Measurements from ENCODE around the gene TREX2. TPM values are rescaled to one million over a fixed set of nuclear protein-coding genes. Genes with fewer than 3 reads are reported as not detected.

Gene TREX2
- total and polyA plus RNA-seq, 7 experiments from 2014 or later, result 0.25 to 5.5 (median 2.8) TPM

DNA sequence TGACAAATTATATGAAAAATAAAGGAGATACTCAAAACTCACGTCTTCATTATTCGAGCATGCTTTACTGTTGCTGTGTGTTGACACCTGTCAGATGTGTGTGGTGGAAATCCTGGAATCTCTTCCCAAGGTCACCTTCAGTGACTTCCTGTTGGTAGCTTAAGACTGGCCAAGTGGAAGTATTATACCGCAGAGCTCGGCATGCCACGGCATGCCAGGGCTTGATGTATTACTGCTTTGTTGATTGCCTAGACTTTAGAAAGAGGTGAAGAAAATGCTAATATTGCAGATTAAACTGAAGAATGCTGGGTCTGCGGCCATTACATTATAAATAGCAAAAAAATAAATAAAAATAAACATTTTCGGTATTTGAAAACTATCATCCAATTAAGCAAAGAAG lies 4.6 kb downstream of the TREX2 start:
- ATAC-seq (no peak), DNase-seq (no peak)
- Histone ChIP-seq H3K36me3 (ENCODE audit: control insufficient read depth in 2 of 3, insufficient read depth in 3 of 3, low read length in 3 of 3) (no peaks in the 10 kb centered on the region), H3K27ac (ENCODE audit: low read depth, low read length) (no peak overlapping the region), H3K4me1 (ENCODE audit: control insufficient read depth in 2 of 2, insufficient read depth in 2 of 2, low read length in 2 of 2) (no peaks in the 10 kb centered on the region), H3K9me3 (ENCODE audit: control insufficient read depth in 2 of 3, low read length in 3 of 3) (no peaks in the 10 kb centered on the region), H3K4me3 (ENCODE audit: low read length) (no peak overlapping the region), H3K27me3 (ENCODE audit: control insufficient read depth in 2 of 2, insufficient read depth in 2 of 2, low read length in 2 of 2) (no peaks in the 10 kb centered on the region)
- intact Hi-C loops (cut with micrococcal nuclease), result no loop called here
- H3K27ac Mint-ChIP-seq, result no peak overlapping the region
- ChIA-PET CTCF (no interaction called here), POLR2A (interaction anchor here (0.6 kb wide), 1 partner anchor 146 kb away, joined by 3 read pairs; no protein-coding TSS in a partner anchor)
- no peak overlapping the region for H3K4me3 Mint-ChIP-seq
- H3K36me3 Mint-ChIP-seq, result no peaks in the 10 kb centered on the region
- peaks cover 0 to 2% (median 0%) of the 10 kb centered on the region in 5 donors for H3K27me3 Mint-ChIP-seq
- no peaks in the 10 kb centered on the region for H3K4me1 Mint-ChIP-seq
- H3K9me3 Mint-ChIP-seq, result peaks cover 0 to 5% (median 0%) of the 10 kb centered on the region in 11 donors

DNA sequence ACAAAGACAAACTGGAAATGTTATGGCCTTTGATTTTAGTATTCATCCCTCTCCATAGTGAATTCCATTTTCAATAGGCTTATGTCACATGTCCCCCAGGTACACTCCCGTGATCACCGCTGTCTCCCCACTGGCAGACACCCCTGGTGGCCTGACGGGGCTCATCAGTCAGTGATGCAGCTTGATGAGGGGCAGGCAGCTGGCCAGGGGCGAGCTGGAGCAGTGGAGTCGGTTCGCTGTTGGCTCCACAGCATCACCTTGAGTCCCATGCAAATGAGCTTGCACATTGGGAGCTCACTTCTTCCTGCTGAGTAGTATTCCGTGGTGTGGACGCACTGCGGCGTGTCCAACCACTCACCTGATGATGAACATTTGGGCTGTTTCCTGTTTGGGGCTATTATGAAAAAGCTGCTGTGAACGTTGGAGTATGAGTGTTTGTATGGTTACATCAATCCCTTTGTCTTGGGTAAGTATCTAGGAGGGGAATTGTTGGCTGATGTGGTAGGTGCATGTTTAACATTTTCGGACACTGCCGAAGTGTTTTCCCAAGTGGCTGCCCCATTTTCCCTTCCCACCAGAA lies 5.2 kb downstream of the TREX2 start:
- H3K27me3 Mint-ChIP-seq, result peaks cover 0 to 2% (median 0%) of the 10 kb centered on the region in 5 donors
- no peak overlapping the region for H3K4me3 Mint-ChIP-seq

DNA sequence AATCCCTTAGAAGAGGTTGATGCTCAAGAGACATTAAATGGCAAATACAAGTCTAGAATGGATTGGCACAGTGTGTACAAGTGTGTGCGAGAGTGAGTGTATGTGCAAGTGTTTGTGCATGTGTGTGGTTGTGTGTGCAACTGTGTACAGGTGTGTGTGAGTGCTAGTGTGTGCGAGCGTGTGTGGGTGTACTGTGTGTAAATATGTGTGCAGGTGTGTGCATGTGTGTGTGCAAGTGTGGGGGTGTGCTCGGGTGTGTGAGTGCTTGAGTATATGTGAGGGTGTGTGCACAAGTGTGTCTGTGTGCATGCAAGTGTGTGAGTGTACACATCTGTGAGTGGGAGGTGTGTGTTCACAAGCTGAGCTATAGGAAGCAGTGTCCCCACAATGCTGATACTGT lies 5.9 kb downstream of the TREX2 start:
- Mint-ChIP-seq H3K36me3 (no peaks in the 10 kb centered on the region), H3K9me3 (peaks cover 0 to 5% (median 0%) of the 10 kb centered on the region in 11 donors), H3K4me1 (no peaks in the 10 kb centered on the region), H3K27ac (peak overlapping the region in 1 of 9 donors; percentile 26), H3K27me3 (peaks cover 0 to 2% (median 0%) of the 10 kb centered on the region in 5 donors), H3K4me3 (no peak overlapping the region)
- Histone ChIP-seq H3K36me3 (ENCODE audit: control insufficient read depth in 2 of 3, insufficient read depth in 3 of 3, low read length in 3 of 3) (no peaks in the 10 kb centered on the region), H3K4me1 (ENCODE audit: control insufficient read depth in 2 of 2, insufficient read depth in 2 of 2, low read length in 2 of 2) (no peaks in the 10 kb centered on the region), H3K4me3 (ENCODE audit: low read length) (no peak overlapping the region), H3K27ac (ENCODE audit: low read depth, low read length) (no peak overlapping the region), H3K9me3 (ENCODE audit: control insufficient read depth in 2 of 3, low read length in 3 of 3) (no peaks in the 10 kb centered on the region), H3K27me3 (ENCODE audit: control insufficient read depth in 2 of 2, insufficient read depth in 2 of 2, low read length in 2 of 2) (no peaks in the 10 kb centered on the region)
- no peak for DNase-seq
- intact Hi-C loops (cut with micrococcal nuclease), result no loop called here
- no peak for ATAC-seq
- ChIA-PET CTCF (interaction anchor here (0.6 kb wide), 1 partner anchor 1100 kb away, joined by 7 read pairs; no protein-coding TSS in a partner anchor), POLR2A (no interaction called here)

More for the DNA sequence above, 5.2 kb downstream of the TREX2 start:
- ChIA-PET CTCF (no interaction called here), POLR2A (no interaction called here)
- no peak overlapping the region for H3K27ac ChIP-seq (ENCODE audit: low read depth, low read length)
- intact Hi-C loops (cut with micrococcal nuclease), result no loop called here
- H3K27me3 ChIP-seq (ENCODE audit: control insufficient read depth in 2 of 2, insufficient read depth in 2 of 2, low read length in 2 of 2), result no peaks in the 10 kb centered on the region
- H3K36me3 Mint-ChIP-seq, result no peaks in the 10 kb centered on the region
- DNase-seq (no peak), ATAC-seq (no peak)
- H3K4me1 ChIP-seq (ENCODE audit: control insufficient read depth in 2 of 2, insufficient read depth in 2 of 2, low read length in 2 of 2), result no peaks in the 10 kb centered on the region
- H3K36me3 ChIP-seq (ENCODE audit: control insufficient read depth in 2 of 3, insufficient read depth in 3 of 3, low read length in 3 of 3), result no peaks in the 10 kb centered on the region
- H3K4me1 Mint-ChIP-seq, result no peaks in the 10 kb centered on the region
- H3K9me3 Mint-ChIP-seq, result peaks cover 0 to 5% (median 0%) of the 10 kb centered on the region in 11 donors
- H3K4me3 ChIP-seq (ENCODE audit: low read length), result no peak overlapping the region
- H3K9me3 ChIP-seq (ENCODE audit: control insufficient read depth in 2 of 3, low read length in 3 of 3), result no peaks in the 10 kb centered on the region
- no peak overlapping the region for H3K27ac Mint-ChIP-seq

- Histone ChIP-seq H3K27me3 (ENCODE audit: control insufficient read depth in 2 of 2, insufficient read depth in 2 of 2, low read length in 2 of 2) (no peaks in the 10 kb centered on the region), H3K4me3 (ENCODE audit: low read length) (no peak overlapping the region), H3K36me3 (ENCODE audit: control insufficient read depth in 2 of 3, insufficient read depth in 3 of 3, low read length in 3 of 3) (no peaks in the 10 kb centered on the region), H3K9me3 (ENCODE audit: control insufficient read depth in 2 of 3, low read length in 3 of 3) (no peaks in the 10 kb centered on the region), H3K27ac (ENCODE audit: low read depth, low read length) (no peak overlapping the region), H3K4me1 (ENCODE audit: control insufficient read depth in 2 of 2, insufficient read depth in 2 of 2, low read length in 2 of 2) (no peaks in the 10 kb centered on the region)
- DNase-seq, result no peak
- intact Hi-C loops (cut with micrococcal nuclease), result no loop called here
- ChIA-PET CTCF (no interaction called here), POLR2A (no interaction called here)
- Mint-ChIP-seq H3K36me3 (no peaks in the 10 kb centered on the region), H3K4me1 (no peaks in the 10 kb centered on the region), H3K4me3 (no peak overlapping the region), H3K9me3 (peaks cover 0 to 5% (median 0%) of the 10 kb centered on the region in 11 donors), H3K27me3 (peaks cover 0 to 2% (median 0%) of the 10 kb centered on the region in 5 donors), H3K27ac (no peak overlapping the region)
- no peak for ATAC-seq
Measured at GRCh38 chrX:153438532-153438931, 7.3 kb downstream of the TREX2 start.

GRCh38 chrX:153435845-153436244 lies 10.0 kb downstream of the TREX2 start:
- Mint-ChIP-seq H3K36me3 (no peaks in the 10 kb centered on the region), H3K27me3 (peaks cover 0 to 4% (median 0%) of the 10 kb centered on the region in 5 donors), H3K4me3 (no peak overlapping the region), H3K27ac (peak overlapping the region in 1 of 9 donors; percentile 62), H3K4me1 (no peaks in the 10 kb centered on the region), H3K9me3 (peaks cover 0 to 9% (median 0%) of the 10 kb centered on the region in 11 donors)
- Histone ChIP-seq H3K4me3 (ENCODE audit: low read length) (no peak overlapping the region), H3K27me3 (ENCODE audit: control insufficient read depth in 2 of 2, insufficient read depth in 2 of 2, low read length in 2 of 2) (no peaks in the 10 kb centered on the region), H3K9me3 (ENCODE audit: control insufficient read depth in 2 of 3, low read length in 3 of 3) (no peaks in the 10 kb centered on the region), H3K27ac (ENCODE audit: low read depth, low read length) (no peak overlapping the region), H3K4me1 (ENCODE audit: control insufficient read depth in 2 of 2, insufficient read depth in 2 of 2, low read length in 2 of 2) (no peaks in the 10 kb centered on the region), H3K36me3 (ENCODE audit: control insufficient read depth in 2 of 3, insufficient read depth in 3 of 3, low read length in 3 of 3) (no peaks in the 10 kb centered on the region)
- ChIA-PET POLR2A (no interaction called here), CTCF (no interaction called here)
- DNase-seq, result no peak
- intact Hi-C loops (cut with micrococcal nuclease), result no loop called here
- no peak for ATAC-seq

- ChIA-PET POLR2A (no interaction called here), CTCF (no interaction called here)
- no peak overlapping the region for H3K27ac Mint-ChIP-seq
- no peaks in the 10 kb centered on the region for H3K4me1 Mint-ChIP-seq
- Histone ChIP-seq H3K4me1 (ENCODE audit: control insufficient read depth in 2 of 2, insufficient read depth in 2 of 2, low read length in 2 of 2) (no peaks in the 10 kb centered on the region), H3K4me3 (ENCODE audit: low read length) (no peak overlapping the region), H3K27me3 (ENCODE audit: control insufficient read depth in 2 of 2, insufficient read depth in 2 of 2, low read length in 2 of 2) (no peaks in the 10 kb centered on the region), H3K27ac (ENCODE audit: low read depth, low read length) (no peak overlapping the region), H3K9me3 (ENCODE audit: control insufficient read depth in 2 of 3, low read length in 3 of 3) (no peaks in the 10 kb centered on the region), H3K36me3 (ENCODE audit: control insufficient read depth in 2 of 3, insufficient read depth in 3 of 3, low read length in 3 of 3) (no peaks in the 10 kb centered on the region)
- intact Hi-C loops (cut with micrococcal nuclease), result no loop called here
- H3K4me3 Mint-ChIP-seq, result no peak overlapping the region
- no peak for DNase-seq
- peaks cover 0 to 12% (median 2%) of the 10 kb centered on the region in 11 donors for H3K9me3 Mint-ChIP-seq
- ATAC-seq, result no peak
- H3K36me3 Mint-ChIP-seq, result peaks cover 0 to 5% (median 0%) of the 10 kb centered on the region in 5 donors
- peaks cover 0 to 10% (median 2%) of the 10 kb centered on the region in 5 donors for H3K27me3 Mint-ChIP-seq
Measured at GRCh38 chrX:153434801-153435200, 11.1 kb downstream of the TREX2 start.

DNA sequence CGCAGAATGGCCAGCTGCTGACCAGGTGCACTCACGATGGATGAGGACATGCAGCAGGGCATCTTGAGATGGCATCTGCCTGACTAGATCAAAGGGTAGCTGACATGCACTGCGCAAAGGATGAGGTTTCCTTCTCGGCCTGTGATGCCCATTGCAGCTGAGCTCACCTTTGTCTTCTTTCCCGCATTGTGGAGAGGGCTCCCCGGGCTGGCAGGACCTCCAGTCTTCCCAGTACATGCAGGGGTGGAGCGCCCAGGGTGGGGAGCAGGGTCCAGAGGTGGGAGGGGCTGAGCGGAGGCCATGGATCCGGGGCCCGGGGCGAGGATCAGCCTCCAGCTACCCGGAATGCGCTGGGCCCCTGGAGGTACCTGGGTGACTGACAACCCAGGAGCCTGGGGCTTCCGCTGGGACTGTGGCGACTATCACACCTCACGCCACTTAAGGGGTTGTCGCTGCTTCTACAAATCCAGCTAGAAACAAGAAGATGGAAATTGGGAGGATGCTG lies 12.0 kb downstream of the TREX2 start:
- Mint-ChIP-seq H3K27me3 (peaks cover 0 to 10% (median 2%) of the 10 kb centered on the region in 5 donors), H3K27ac (no peak overlapping the region), H3K9me3 (peaks cover 0 to 12% (median 2%) of the 10 kb centered on the region in 11 donors), H3K36me3 (peaks cover 0 to 5% (median 0%) of the 10 kb centered on the region in 5 donors), H3K4me1 (no peaks in the 10 kb centered on the region), H3K4me3 (no peak overlapping the region)
- ChIA-PET POLR2A (no interaction called here), CTCF (no interaction called here)
- Histone ChIP-seq H3K36me3 (ENCODE audit: control insufficient read depth in 2 of 3, insufficient read depth in 3 of 3, low read length in 3 of 3) (no peaks in the 10 kb centered on the region), H3K4me1 (ENCODE audit: control insufficient read depth in 2 of 2, insufficient read depth in 2 of 2, low read length in 2 of 2) (no peaks in the 10 kb centered on the region), H3K9me3 (ENCODE audit: control insufficient read depth in 2 of 3, low read length in 3 of 3) (no peaks in the 10 kb centered on the region), H3K27ac (ENCODE audit: low read depth, low read length) (no peak overlapping the region), H3K27me3 (ENCODE audit: control insufficient read depth in 2 of 2, insufficient read depth in 2 of 2, low read length in 2 of 2) (no peaks in the 10 kb centered on the region), H3K4me3 (ENCODE audit: low read length) (no peak overlapping the region)
- no peak for DNase-seq
- intact Hi-C loops (cut with micrococcal nuclease), result no loop called here
- ATAC-seq, result no peak

Data from naive thymus-derived CD4-positive, alpha-beta T cell (primary cell).